ENCODE data around the gene FOXP1.

Gene FOXP1

GRCh38 chr3:71185733-71186455, 397.6 kb downstream of the FOXP1 start:
- H3K27me3 ChIP-seq (ENCODE audit: control insufficient read depth, insufficient read depth, low read length), result no peaks in the 10 kb centered on the region
- H3K9ac ChIP-seq, result no peak overlapping the region
- TF ChIP-seq, protein P1, sequence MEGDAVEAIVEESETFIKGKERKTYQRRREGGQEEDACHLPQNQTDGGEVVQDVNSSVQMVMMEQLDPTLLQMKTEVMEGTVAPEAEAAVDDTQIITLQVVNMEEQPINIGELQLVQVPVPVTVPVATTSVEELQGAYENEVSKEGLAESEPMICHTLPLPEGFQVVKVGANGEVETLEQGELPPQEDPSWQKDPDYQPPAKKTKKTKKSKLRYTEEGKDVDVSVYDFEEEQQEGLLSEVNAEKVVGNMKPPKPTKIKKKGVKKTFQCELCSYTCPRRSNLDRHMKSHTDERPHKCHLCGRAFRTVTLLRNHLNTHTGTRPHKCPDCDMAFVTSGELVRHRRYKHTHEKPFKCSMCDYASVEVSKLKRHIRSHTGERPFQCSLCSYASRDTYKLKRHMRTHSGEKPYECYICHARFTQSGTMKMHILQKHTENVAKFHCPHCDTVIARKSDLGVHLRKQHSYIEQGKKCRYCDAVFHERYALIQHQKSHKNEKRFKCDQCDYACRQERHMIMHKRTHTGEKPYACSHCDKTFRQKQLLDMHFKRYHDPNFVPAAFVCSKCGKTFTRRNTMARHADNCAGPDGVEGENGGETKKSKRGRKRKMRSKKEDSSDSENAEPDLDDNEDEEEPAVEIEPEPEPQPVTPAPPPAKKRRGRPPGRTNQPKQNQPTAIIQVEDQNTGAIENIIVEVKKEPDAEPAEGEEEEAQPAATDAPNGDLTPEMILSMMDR (IDR thresholded peaks at IDR 0.05), result no peak
- no peak overlapping the region for H3K4me3 ChIP-seq (ENCODE audit: low read depth, low read length)
- H2AFZ ChIP-seq, result no peak overlapping the region
- no peaks in the 10 kb centered on the region for H3K79me2 ChIP-seq
- H3K9me3 ChIP-seq (ENCODE audit: control insufficient read depth, low read length), result no peaks in the 10 kb centered on the region
- no peaks in the 10 kb centered on the region for H3K36me3 ChIP-seq (ENCODE audit: control insufficient read depth, insufficient read depth, low read length)
- no peak overlapping the region for H3K27ac ChIP-seq
- H3K4me2 ChIP-seq (ENCODE audit: low read length), result no peak overlapping the region
- H3K4me1 ChIP-seq, result peaks cover under 1% of the 10 kb centered on the region

- H3K79me2 ChIP-seq, result no peaks in the 10 kb centered on the region
- H2AFZ ChIP-seq, result no peak overlapping the region
- H3K9me3 ChIP-seq (ENCODE audit: control insufficient read depth, low read length), result no peaks in the 10 kb centered on the region
- no peaks in the 10 kb centered on the region for H3K27me3 ChIP-seq (ENCODE audit: control insufficient read depth, insufficient read depth, low read length)
- TF ChIP-seq, protein P1 (IDR thresholded peaks at IDR 0.05), result no peak
- H3K27ac ChIP-seq, result no peak overlapping the region
- no peaks in the 10 kb centered on the region for H3K36me3 ChIP-seq (ENCODE audit: control insufficient read depth, insufficient read depth, low read length)
- no peak overlapping the region for H3K4me2 ChIP-seq (ENCODE audit: low read length)
- H3K4me3 ChIP-seq (ENCODE audit: low read depth, low read length), result no peak overlapping the region
- H3K9ac ChIP-seq, result no peak overlapping the region
- peaks cover 7% of the 10 kb centered on the region for H3K4me1 ChIP-seq
Measured at GRCh38 chr3:71184252-71184651, 399.3 kb downstream of the FOXP1 start.

DNA sequence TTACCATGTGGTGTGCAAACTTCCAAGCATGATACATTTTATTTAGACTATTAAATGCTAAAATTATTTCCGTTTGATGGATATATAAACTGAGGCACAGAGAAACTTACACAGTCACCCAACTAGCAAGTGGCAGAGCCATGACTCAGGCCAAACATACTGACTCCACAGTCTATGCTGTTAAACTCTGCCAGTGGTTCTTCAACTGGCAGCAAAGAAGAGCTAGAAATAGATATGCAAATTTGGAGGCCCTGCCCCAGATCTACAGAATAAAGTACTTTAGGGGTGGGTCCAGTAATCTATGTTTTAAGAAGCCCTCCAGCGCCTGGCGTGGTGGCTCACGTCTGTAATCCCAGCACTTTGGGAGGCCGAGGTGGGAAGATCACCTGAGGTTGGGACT, 400.0 kb downstream of the FOXP1 start:
- H3K27me3 ChIP-seq (ENCODE audit: control insufficient read depth, insufficient read depth, low read length), result no peaks in the 10 kb centered on the region
- H3K36me3 ChIP-seq (ENCODE audit: control insufficient read depth, insufficient read depth, low read length), result no peaks in the 10 kb centered on the region
- H3K9ac ChIP-seq, result no peak overlapping the region
- no peak overlapping the region for H3K4me3 ChIP-seq (ENCODE audit: low read depth, low read length)
- no peaks in the 10 kb centered on the region for H3K9me3 ChIP-seq (ENCODE audit: control insufficient read depth, low read length)
- no peak overlapping the region for H3K27ac ChIP-seq
- no peak overlapping the region for H2AFZ ChIP-seq
- H3K79me2 ChIP-seq, result no peaks in the 10 kb centered on the region
- TF ChIP-seq, protein P1 (IDR thresholded peaks at IDR 0.05), result no peak
- peaks cover 7% of the 10 kb centered on the region for H3K4me1 ChIP-seq
- H3K4me2 ChIP-seq (ENCODE audit: low read length), result no peak overlapping the region

DNA sequence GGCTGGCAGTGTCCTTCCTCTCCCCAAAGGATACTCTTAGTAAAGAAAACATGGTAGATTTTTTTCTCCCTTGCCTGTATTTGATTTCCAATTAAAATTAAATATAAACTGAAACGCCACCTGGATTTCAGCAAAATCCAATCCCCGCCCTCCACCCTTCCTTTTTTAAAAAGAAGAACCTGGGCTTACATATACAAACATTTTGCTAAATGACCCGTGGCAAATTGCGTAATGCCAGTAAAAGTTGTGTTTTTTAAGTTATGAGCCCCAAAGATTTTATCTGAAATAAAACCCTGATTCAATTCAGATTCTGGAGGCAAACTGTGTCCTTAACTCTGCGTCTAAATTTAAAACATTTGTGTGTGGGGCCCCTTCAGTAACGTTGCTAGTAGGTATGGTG, 403.0 kb downstream of the FOXP1 start:
- Histone ChIP-seq H3K9me3 (ENCODE audit: control insufficient read depth, low read length) (no peaks in the 10 kb centered on the region), H3K79me2 (no peaks in the 10 kb centered on the region), H3K4me1 (peaks cover 7% of the 10 kb centered on the region), H3K36me3 (ENCODE audit: control insufficient read depth, insufficient read depth, low read length) (no peaks in the 10 kb centered on the region), H3K4me3 (ENCODE audit: low read depth, low read length) (no peak overlapping the region), H2AFZ (no peak overlapping the region), H3K9ac (no peak overlapping the region), H3K27ac (no peak overlapping the region), H3K4me2 (ENCODE audit: low read length) (no peak overlapping the region), H3K27me3 (ENCODE audit: control insufficient read depth, insufficient read depth, low read length) (no peaks in the 10 kb centered on the region)
- TF ChIP-seq, protein P1 (IDR thresholded peaks at IDR 0.05), result no peak

- H3K27me3 ChIP-seq (ENCODE audit: control insufficient read depth, insufficient read depth, low read length), result no peaks in the 10 kb centered on the region
- no peaks in the 10 kb centered on the region for H3K9me3 ChIP-seq (ENCODE audit: control insufficient read depth, low read length)
- no peak overlapping the region for H3K4me3 ChIP-seq (ENCODE audit: low read depth, low read length)
- no peak overlapping the region for H3K4me2 ChIP-seq (ENCODE audit: low read length)
- no peak overlapping the region for H2AFZ ChIP-seq
- H3K4me1 ChIP-seq, result peaks cover 7% of the 10 kb centered on the region
- TF ChIP-seq, protein P1 (IDR thresholded peaks at IDR 0.05), result no peak
- H3K9ac ChIP-seq, result no peak overlapping the region
- no peaks in the 10 kb centered on the region for H3K36me3 ChIP-seq (ENCODE audit: control insufficient read depth, insufficient read depth, low read length)
- no peaks in the 10 kb centered on the region for H3K79me2 ChIP-seq
- no peak overlapping the region for H3K27ac ChIP-seq
Measured at GRCh38 chr3:71177375-71177774, 406.2 kb downstream of the FOXP1 start.

Data from parathyroid adenoma (tissue), 2 donors.